H9 (cell line): ENCODE measurements around the gene TBC1D5. TPM values are rescaled to one million over a fixed set of nuclear protein-coding genes. Genes with fewer than 3 reads are reported as not detected.

Experiments used
- DNase-seq: peaks from one replicate; pipeline ENCODE4 v3.0.0-alpha.2; 2017
- H2AFZ ChIP-seq: one replicate; pipeline ENCODE4 v1.6.1; 2013; ENCODE audit warnings: mild to moderate bottlenecking, low read length, control low read depth, moderate library complexity
- H2AK5ac ChIP-seq: 2 replicates; pipeline ENCODE4 v1.6.1; 2013; ENCODE audit warnings: low read length, control low read depth, mixed read lengths; ENCODE audit not compliant: insufficient read length
- H2BK120ac ChIP-seq: one replicate; pipeline ENCODE4 v1.6.1; 2013; ENCODE audit warnings: low read depth, mild to moderate bottlenecking, low read length, control low read depth, inconsistent platforms; ENCODE audit not compliant: poor library complexity, severe bottlenecking
- H2BK12ac ChIP-seq: 2 replicates; pipeline ENCODE4 v1.6.1; 2013; ENCODE audit warnings: low read length, control low read depth, mixed read lengths, low read depth; ENCODE audit not compliant: insufficient read length
- H2BK15ac ChIP-seq: 2 replicates; pipeline ENCODE4 v1.6.1; 2013; ENCODE audit warnings: low read depth, low read length, control low read depth
- H2BK20ac ChIP-seq: one replicate; pipeline ENCODE4 v1.6.1; 2013; ENCODE audit warnings: low read depth, mild to moderate bottlenecking, low read length, control low read depth, inconsistent platforms; ENCODE audit not compliant: poor library complexity, severe bottlenecking
- H2BK5ac ChIP-seq: 2 replicates; pipeline ENCODE4 v1.6.1; 2013; ENCODE audit warnings: low read length, control low read depth, mixed read lengths; ENCODE audit not compliant: insufficient read length
- H3K14ac ChIP-seq: 2 replicates; pipeline ENCODE4 v1.6.1; 2013; ENCODE audit warnings: low read length, control low read depth; ENCODE audit not compliant: insufficient read depth
- H3K18ac ChIP-seq: 2 replicates; pipeline ENCODE4 v1.6.1; 2013; ENCODE audit warnings: low read depth, mild to moderate bottlenecking, mixed read lengths, low read length, control low read depth; ENCODE audit not compliant: insufficient read length
- H3K23ac ChIP-seq: 2 replicates; pipeline ENCODE4 v1.6.1; 2013; ENCODE audit warnings: low read length, control low read depth, mixed read lengths, low read depth; ENCODE audit not compliant: insufficient read length
- H3K23me2 ChIP-seq: 2 replicates; pipeline ENCODE4 v1.6.1; 2013; ENCODE audit warnings: low read depth, mild to moderate bottlenecking, mixed read lengths, low read length, control low read depth; ENCODE audit not compliant: insufficient read length, poor library complexity, severe bottlenecking
- H3K27ac ChIP-seq: 2 replicates; pipeline ENCODE4 v1.5.1; 2013; ENCODE audit warnings: low read length, control low read depth, mixed read lengths, low read depth; ENCODE audit not compliant: insufficient read length
- H3K27me3 ChIP-seq: 2 replicates; pipeline ENCODE4 v1.6.1; 2013; ENCODE audit warnings: low read length, control low read depth, inconsistent platforms; ENCODE audit not compliant: insufficient read depth
- H3K4ac ChIP-seq: 2 replicates; pipeline ENCODE4 v1.6.1; 2013; ENCODE audit warnings: low read depth, mild to moderate bottlenecking, control low read depth, inconsistent platforms, low read length, moderate library complexity
- H3K4me1 ChIP-seq: 2 replicates; pipeline ENCODE4 v1.6.1; 2013; ENCODE audit warnings: low read length, control low read depth, inconsistent platforms; ENCODE audit not compliant: insufficient read depth
- H3K4me2 ChIP-seq: 2 replicates; pipeline ENCODE4 v1.6.1; 2013; ENCODE audit warnings: low read length, control low read depth, mixed read lengths; ENCODE audit not compliant: insufficient read length, insufficient read depth
- H3K56ac ChIP-seq: 2 replicates; pipeline ENCODE4 v1.6.1; 2013; ENCODE audit warnings: low read depth, mild to moderate bottlenecking, mixed read lengths, low read length, control low read depth; ENCODE audit not compliant: insufficient read length
- H3K79me1 ChIP-seq: 2 replicates; pipeline ENCODE4 v1.6.1; 2013; ENCODE audit warnings: low read depth, mild to moderate bottlenecking, moderate library complexity, low read length, control low read depth, inconsistent platforms; ENCODE audit not compliant: insufficient read depth, poor library complexity, severe bottlenecking
- H3K79me2 ChIP-seq: 2 replicates; pipeline ENCODE4 v1.6.1; 2013; ENCODE audit warnings: low read length, control low read depth, inconsistent platforms; ENCODE audit not compliant: insufficient read depth
- H3K9ac ChIP-seq: 2 replicates; pipeline ENCODE4 v1.6.1; 2013; ENCODE audit warnings: low read length, control low read depth, mixed read lengths; ENCODE audit not compliant: insufficient read length; ENCODE audit errors: extremely low read depth
- H3K9me3 ChIP-seq: one replicate; pipeline ENCODE4 v1.6.1; 2013; ENCODE audit warnings: low read depth, low read length, inconsistent platforms; ENCODE audit not compliant: control insufficient read depth
- H3T11ph ChIP-seq: one replicate; pipeline ENCODE4 v1.6.1; 2013; ENCODE audit warnings: mild to moderate bottlenecking, low read length, control low read depth, inconsistent platforms
- H4K20me1 ChIP-seq: one replicate; pipeline ENCODE4 v1.6.1; 2013; ENCODE audit not compliant: control insufficient read depth, insufficient read length, insufficient read depth
- H4K5ac ChIP-seq: 2 replicates; pipeline ENCODE4 v1.6.1; 2013; ENCODE audit warnings: low read depth, mild to moderate bottlenecking, mixed read lengths, low read length, control low read depth; ENCODE audit not compliant: insufficient read length
- H4K8ac ChIP-seq: replicated peaks from 2 replicates; pipeline ENCODE4 v1.6.1; 2013; ENCODE audit warnings: low read length, control low read depth, mixed read lengths, low read depth; ENCODE audit not compliant: insufficient read length
- H4K91ac ChIP-seq: 2 replicates; pipeline ENCODE4 v1.6.1; 2013; ENCODE audit warnings: low read depth, mild to moderate bottlenecking, moderate library complexity, mixed read lengths, low read length, control low read depth; ENCODE audit not compliant: insufficient read length
- H3K27ac Mint-ChIP-seq, 3 experiments: 2 replicates in 2 of 3; 3 replicates in 1 of 3; pipeline ENCODE4 v1.8.0; 2020 to 2021; ENCODE audit warnings: mixed read lengths in 3 of 3, mild to moderate bottlenecking in 1 of 3, moderate library complexity in 1 of 3
- H3K27me3 Mint-ChIP-seq: 2 replicates; pipeline ENCODE4 v1.8.0; 2021; ENCODE audit warnings: low read depth, mild to moderate bottlenecking, moderate library complexity, mixed read lengths
- H3K36me3 Mint-ChIP-seq, 3 experiments: 2 replicates in 2 of 3; 3 replicates in 1 of 3; pipeline ENCODE4 v1.8.0; 2020 to 2021; ENCODE audit warnings: low read depth in 3 of 3, mixed read lengths in 3 of 3; ENCODE audit not compliant: insufficient read depth in 1 of 3
- H3K4me1 Mint-ChIP-seq, 2 experiments: 2 replicates each; pipeline ENCODE4 v1.8.0; 2020; ENCODE audit warnings: mixed read lengths in 2 of 2
- H3K4me3 Mint-ChIP-seq, 2 experiments: 2 replicates in 1 of 2; 3 replicates in 1 of 2; pipeline ENCODE4 v1.8.0; 2020 to 2021; ENCODE audit warnings: mild to moderate bottlenecking in 2 of 2, mixed read lengths in 2 of 2, moderate library complexity in 1 of 2
- H3K9me3 Mint-ChIP-seq, 2 experiments: 2 replicates in 1 of 2; 3 replicates in 1 of 2; pipeline ENCODE4 v1.8.0; 2020; ENCODE audit warnings: mild to moderate bottlenecking in 2 of 2, mixed read lengths in 2 of 2, moderate library complexity in 1 of 2
- CTCF ChIP-seq: fragments of 200-600 bp; sonication (generic); conservative IDR thresholded peaks from 3 replicates; pipeline ENCODE4 v1.8.0; 2021; ENCODE audit warnings: antibody characterized with exemption, mild to moderate bottlenecking
- WGBS: extraction: QIAGEN DNeasy Blood & Tissue Kit; methylation state at CpG from one replicate; pipeline ENCODE4 v1.1.7; 2013; ENCODE audit warnings: missing lambda C conversion rate, low lambda C conversion rate, mixed read lengths; ENCODE audit not compliant: insufficient read length; ENCODE audit errors: extremely low coverage; 5-methylcytosine and 5-hydroxymethylcytosine counted together
- total RNA-seq: library from RNA; stranded (reverse); gene quantifications from 2 replicates; pipeline ENCODE4 v1.2.1, GENCODE V29; 2021

Gene TBC1D5
- total RNA-seq, 1 experiment from 2014 or later = 25.0 TPM

- Histone ChIP-seq H4K5ac (no peak overlapping the region), H2AK5ac (no peak overlapping the region), H3K23me2 (no peaks in the 10 kb centered on the region), H3K79me1 (no peaks in the 10 kb centered on the region), H3K56ac (no peak overlapping the region), H3K14ac (no peak overlapping the region), H3K4me2 (no peak overlapping the region), H2BK120ac (no peak overlapping the region), H2BK15ac (no peak overlapping the region), H3K9ac (no peak overlapping the region), H3K9me3 (no peaks in the 10 kb centered on the region), H2BK20ac (no peak overlapping the region), H4K20me1 (no peaks in the 10 kb centered on the region), H4K91ac (no peak overlapping the region), H3K23ac (no peak overlapping the region), H2BK5ac (no peak overlapping the region), H3K27ac (no peak overlapping the region), H4K8ac (no peak overlapping the region), H2AFZ (no peak overlapping the region), H2BK12ac (no peak overlapping the region), H3K4me1 (no peaks in the 10 kb centered on the region), H3K4ac (no peak overlapping the region), H3T11ph (no peak overlapping the region), H3K18ac (no peak overlapping the region), H3K27me3 (no peaks in the 10 kb centered on the region), H3K79me2 (no peaks in the 10 kb centered on the region)
- no peak for DNase-seq
- H3K36me3 Mint-ChIP-seq = peaks cover 8 to 15% (median 14%) of the 10 kb centered on the region in 3 experiments
- H3K9me3 Mint-ChIP-seq = peaks cover 4 to 5% of the 10 kb centered on the region in 2 experiments
- no peaks in the 10 kb centered on the region for H3K4me1 Mint-ChIP-seq
- no peak overlapping the region; a peak in 1 of 7 replicates for H3K27ac Mint-ChIP-seq
- no peak overlapping the region for H3K4me3 Mint-ChIP-seq
- H3K27me3 Mint-ChIP-seq = no peaks in the 10 kb centered on the region
- TF ChIP-seq CTCF = no peak
- WGBS = no CpG with 5 or more reads among the region's 6 CpGs
Observed at GRCh38 chr3:17396036-17396435, 346.4 kb downstream of the TBC1D5 start.
